A673 (cell line): ENCODE results near the gene CBLC. TPM values are rescaled to one million over a fixed set of nuclear protein-coding genes. Genes with fewer than 3 reads are reported as not detected.
A peak's percentile ranks its signal among the peaks of the same experiment; 100 is the strongest.

Experiments
- BruUV-seq: library from RNA; stranded (reverse); fragments of 400-500 nt; replicated peaks from 2 replicates; lab custom pipeline; 2021; lab: Mats Ljungman, UMichigan
- CTCF ChIA-PET: fragments of 300-600 bp; sonication (Branson Sonifier 250); formaldehyde crosslinking; loops from one replicate; lab custom pipeline; 2022; ENCODE audit warnings: antibody characterized with exemption; lab: Charles Lee
- POLR2A ChIA-PET: fragments of 300-600 bp; sonication (Branson Sonifier 250); formaldehyde crosslinking; loops from one replicate; lab custom pipeline; 2022; ENCODE audit warnings: antibody characterized with exemption; ENCODE audit not compliant: low non-redundant PET; lab: Charles Lee
- DNase-seq: peaks from one replicate; pipeline ENCODE4 v3.0.0-alpha.2; 2015; ENCODE audit warnings: low spot score
- H3K27ac ChIP-seq: fragments of 200-600 bp; sonication (generic); 2 replicates; pipeline ENCODE4 v1.5.1; 2016; ENCODE audit warnings: mixed run types, low read depth, mild to moderate bottlenecking, mixed read lengths, antibody characterized with exemption, low read length; ENCODE audit not compliant: poor library complexity, severe bottlenecking
- H3K27me3 ChIP-seq: fragments of 200-600 bp; sonication (generic); replicated peaks from 2 replicates; pipeline ENCODE4 v1.6.1; 2017; ENCODE audit warnings: mixed run types, low read depth, mild to moderate bottlenecking, mixed read lengths, antibody characterized with exemption, low read length; ENCODE audit not compliant: insufficient read depth, poor library complexity
- H3K36me3 ChIP-seq: fragments of 200-600 bp; sonication (generic); 2 replicates; pipeline ENCODE4 v1.6.1; 2016; ENCODE audit warnings: mixed run types, mild to moderate bottlenecking, mixed read lengths, antibody characterized with exemption, low read length; ENCODE audit not compliant: insufficient read depth, poor library complexity, severe bottlenecking
- H3K4me1 ChIP-seq: fragments of 200-600 bp; sonication (generic); 2 replicates; pipeline ENCODE4 v1.6.1; 2017; ENCODE audit warnings: mixed run types, mild to moderate bottlenecking, mixed read lengths, antibody characterized with exemption, low read length; ENCODE audit not compliant: insufficient read depth, poor library complexity, severe bottlenecking
- H3K4me3 ChIP-seq: fragments of 200-600 bp; sonication (generic); 2 replicates; pipeline ENCODE4 v1.5.1; 2016; ENCODE audit warnings: low read depth, mixed run types, mild to moderate bottlenecking, mixed read lengths, low read length; ENCODE audit not compliant: poor library complexity, severe bottlenecking
- H3K9me3 ChIP-seq: fragments of 200-600 bp; sonication (generic); 2 replicates; pipeline ENCODE4 v1.6.1; 2016; ENCODE audit warnings: mixed run types, low read depth, mild to moderate bottlenecking, mixed read lengths, antibody characterized with exemption, low read length; ENCODE audit not compliant: poor library complexity, severe bottlenecking
- EZH2 ChIP-seq: fragments of 200-600 bp; sonication (generic); IDR thresholded peaks from 2 replicates; pipeline ENCODE4 v1.6.1; 2017; ENCODE audit warnings: borderline replicate concordance, low read depth, mild to moderate bottlenecking, mixed read lengths, antibody characterized with exemption, low read length; ENCODE audit not compliant: poor library complexity, severe bottlenecking
- intact Hi-C: fragments of 100-400 bp; cut with micrococcal nuclease; formaldehyde crosslinking; loops from one replicate; pipeline ENCODE4 v1.10.0; 2022; ENCODE audit not compliant: unreplicated experiment
- total RNA-seq: library from RNA; stranded (reverse); gene quantifications from 2 replicates; pipeline ENCODE4 v1.2.3, GENCODE V29; 2021
- TF ChIP-seq, protein P1 (sequence below): fragments of 300-800, 200-600 bp; sonication (generic); conservative IDR thresholded peaks from 2 replicates; pipeline ENCODE4 v1.5.1; 2017; ENCODE audit warnings: low read depth, mild to moderate bottlenecking, antibody characterized with exemption, low read length, moderate library complexity, mixed read lengths

Gene CBLC
- total RNA-seq, 1 experiment from 2014 or later = not detected

DNA sequence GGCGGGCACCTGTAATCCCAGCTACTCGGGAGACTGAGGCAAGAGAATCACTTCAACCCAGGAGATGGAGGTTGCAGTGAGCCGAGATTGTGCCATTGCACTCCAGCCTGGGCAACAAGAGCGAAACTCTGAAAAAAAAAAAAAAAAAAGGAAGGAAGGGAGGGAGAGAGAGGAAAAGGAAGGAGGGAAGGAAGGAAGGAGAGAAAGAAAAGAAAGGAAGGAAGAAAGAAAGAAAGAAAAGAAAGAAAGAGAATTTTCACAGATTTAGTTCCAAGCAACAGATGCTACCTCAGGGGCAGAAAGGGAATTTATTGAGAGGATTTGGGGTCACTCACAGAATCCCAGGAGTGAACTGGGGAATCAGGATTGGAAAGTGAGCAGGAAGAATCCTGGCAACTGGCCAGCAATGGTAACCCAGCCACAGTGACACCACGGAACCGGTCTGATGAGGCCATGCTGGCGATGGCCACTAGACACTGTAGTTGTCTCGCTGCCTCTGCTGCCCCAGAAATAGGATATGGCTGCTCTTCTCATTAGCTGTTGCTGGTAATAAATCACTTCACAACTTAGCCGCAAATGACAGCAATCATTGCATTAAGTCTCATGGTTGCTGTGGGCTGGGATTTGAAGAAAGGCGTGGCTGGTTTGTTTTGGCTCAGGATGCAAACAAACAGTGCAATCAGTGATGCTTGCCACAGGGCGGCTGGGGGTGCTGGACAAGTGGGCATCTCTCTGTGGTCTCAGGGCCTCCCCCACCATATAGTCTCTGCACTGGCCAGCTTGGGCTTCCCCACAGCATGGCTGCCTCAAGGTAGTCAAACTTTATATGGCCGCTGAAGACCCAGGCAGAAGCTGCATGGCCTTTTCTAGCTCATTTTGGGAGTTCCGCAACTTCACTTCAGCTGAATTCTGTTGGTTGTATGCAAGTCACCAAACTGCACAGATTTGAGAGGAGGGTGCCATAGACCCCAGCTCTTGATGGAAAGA lies 26.0 kb downstream of the CBLC start:
- TF ChIP-seq EZH2 = no peak
- TF ChIP-seq, protein P1, sequence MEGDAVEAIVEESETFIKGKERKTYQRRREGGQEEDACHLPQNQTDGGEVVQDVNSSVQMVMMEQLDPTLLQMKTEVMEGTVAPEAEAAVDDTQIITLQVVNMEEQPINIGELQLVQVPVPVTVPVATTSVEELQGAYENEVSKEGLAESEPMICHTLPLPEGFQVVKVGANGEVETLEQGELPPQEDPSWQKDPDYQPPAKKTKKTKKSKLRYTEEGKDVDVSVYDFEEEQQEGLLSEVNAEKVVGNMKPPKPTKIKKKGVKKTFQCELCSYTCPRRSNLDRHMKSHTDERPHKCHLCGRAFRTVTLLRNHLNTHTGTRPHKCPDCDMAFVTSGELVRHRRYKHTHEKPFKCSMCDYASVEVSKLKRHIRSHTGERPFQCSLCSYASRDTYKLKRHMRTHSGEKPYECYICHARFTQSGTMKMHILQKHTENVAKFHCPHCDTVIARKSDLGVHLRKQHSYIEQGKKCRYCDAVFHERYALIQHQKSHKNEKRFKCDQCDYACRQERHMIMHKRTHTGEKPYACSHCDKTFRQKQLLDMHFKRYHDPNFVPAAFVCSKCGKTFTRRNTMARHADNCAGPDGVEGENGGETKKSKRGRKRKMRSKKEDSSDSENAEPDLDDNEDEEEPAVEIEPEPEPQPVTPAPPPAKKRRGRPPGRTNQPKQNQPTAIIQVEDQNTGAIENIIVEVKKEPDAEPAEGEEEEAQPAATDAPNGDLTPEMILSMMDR = no peak
- Histone ChIP-seq H3K4me1 (no peaks in the 10 kb centered on the region), H3K9me3 (no peaks in the 10 kb centered on the region), H3K36me3 (no peaks in the 10 kb centered on the region), H3K4me3 (no peak overlapping the region), H3K27me3 (no peaks in the 10 kb centered on the region), H3K27ac (no peak overlapping the region)
- ChIA-PET POLR2A (no interaction called here), CTCF (no interaction called here)
- intact Hi-C loops = no loop called here
- DNase-seq = peak; percentile 37
- no TSS peak for BruUV-seq

DNA sequence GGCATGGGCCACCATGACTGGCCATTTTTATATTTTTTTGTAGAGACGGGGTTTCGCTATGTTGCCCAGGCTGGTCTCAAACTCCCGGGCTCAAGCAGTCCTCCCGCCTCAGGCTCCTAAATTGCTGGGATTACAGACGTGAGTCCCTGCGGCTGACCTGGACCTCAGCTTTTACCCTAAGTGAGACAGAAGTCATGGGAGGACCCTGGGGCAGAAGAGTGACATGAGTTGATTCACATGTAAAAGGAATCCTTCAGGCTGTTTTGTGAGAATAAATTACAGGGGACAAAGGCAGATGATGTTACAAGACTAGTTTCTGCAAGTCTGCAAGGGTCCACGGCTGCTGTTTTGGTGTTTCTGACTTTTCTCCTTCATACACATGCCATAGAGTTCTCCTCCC lies 28.6 kb downstream of the CBLC start:
- no peak overlapping the region for H3K4me3 ChIP-seq
- intact Hi-C loops = no loop called here
- ChIA-PET POLR2A (no interaction called here), CTCF (interaction anchor here (0.6 to 1.2 kb wide), 2 partner anchors 38 to 594 kb away, joined by 4 to 6 read pairs; partner anchors contain the start of gene ZNF227)
- no peaks in the 10 kb centered on the region for H3K27me3 ChIP-seq
- no peaks in the 10 kb centered on the region for H3K9me3 ChIP-seq
- DNase-seq = no peak
- H3K36me3 ChIP-seq = no peaks in the 10 kb centered on the region
- H3K27ac ChIP-seq = no peak overlapping the region
- no TSS peak for BruUV-seq
- no peaks in the 10 kb centered on the region for H3K4me1 ChIP-seq
- TF ChIP-seq, protein P1 = no peak
- no peak for TF ChIP-seq EZH2

GRCh38 chr19:44807162-44807561 lies 29.5 kb downstream of the CBLC start:
- ChIA-PET CTCF (interaction anchor here (0.5 to 1.2 kb wide), 2 partner anchors 33 to 37 kb away, joined by 4 to 11 read pairs; no protein-coding TSS in a partner anchor), POLR2A (no interaction called here)
- Histone ChIP-seq H3K4me1 (no peaks in the 10 kb centered on the region), H3K27me3 (no peaks in the 10 kb centered on the region), H3K36me3 (no peaks in the 10 kb centered on the region), H3K9me3 (no peaks in the 10 kb centered on the region), H3K27ac (no peak overlapping the region), H3K4me3 (no peak overlapping the region)
- no peak for DNase-seq
- no TSS peak for BruUV-seq
- intact Hi-C loops = no loop called here
- TF ChIP-seq, protein P1 = no peak
- TF ChIP-seq EZH2 = no peak
